Mononuclear cell (primary cell): ENCODE measurements around the gene PML. TPM values are rescaled to one million over a fixed set of nuclear protein-coding genes. Genes with fewer than 3 reads are reported as not detected.

ENCODE experiments used
- H3K27me3 ChIP-seq: 2 replicates; pipeline ENCODE4 v1.6.0; 2011; ENCODE audit warnings: low read length, control low read depth; ENCODE audit not compliant: insufficient read depth
- H3K4me1 ChIP-seq: 2 replicates; pipeline ENCODE4 v1.5.1; 2011; ENCODE audit warnings: mild to moderate bottlenecking, low read length, control low read depth; ENCODE audit not compliant: insufficient read depth
- H3K4me3 ChIP-seq: 2 replicates; pipeline ENCODE4 v1.5.1; 2011; ENCODE audit warnings: mild to moderate bottlenecking, low read length, moderate library complexity
- H3K9me3 ChIP-seq: 2 replicates; pipeline ENCODE4 v1.5.1; 2011; ENCODE audit warnings: low read depth, mild to moderate bottlenecking, control low read depth, low read length
- total RNA-seq: library from RNA; depleted of rRNA; stranded (reverse); fragments of >200 nt; gene quantifications from one replicate; pipeline ENCODE4 v1.2.3, GENCODE V29; 2012

PML gene, protein sequence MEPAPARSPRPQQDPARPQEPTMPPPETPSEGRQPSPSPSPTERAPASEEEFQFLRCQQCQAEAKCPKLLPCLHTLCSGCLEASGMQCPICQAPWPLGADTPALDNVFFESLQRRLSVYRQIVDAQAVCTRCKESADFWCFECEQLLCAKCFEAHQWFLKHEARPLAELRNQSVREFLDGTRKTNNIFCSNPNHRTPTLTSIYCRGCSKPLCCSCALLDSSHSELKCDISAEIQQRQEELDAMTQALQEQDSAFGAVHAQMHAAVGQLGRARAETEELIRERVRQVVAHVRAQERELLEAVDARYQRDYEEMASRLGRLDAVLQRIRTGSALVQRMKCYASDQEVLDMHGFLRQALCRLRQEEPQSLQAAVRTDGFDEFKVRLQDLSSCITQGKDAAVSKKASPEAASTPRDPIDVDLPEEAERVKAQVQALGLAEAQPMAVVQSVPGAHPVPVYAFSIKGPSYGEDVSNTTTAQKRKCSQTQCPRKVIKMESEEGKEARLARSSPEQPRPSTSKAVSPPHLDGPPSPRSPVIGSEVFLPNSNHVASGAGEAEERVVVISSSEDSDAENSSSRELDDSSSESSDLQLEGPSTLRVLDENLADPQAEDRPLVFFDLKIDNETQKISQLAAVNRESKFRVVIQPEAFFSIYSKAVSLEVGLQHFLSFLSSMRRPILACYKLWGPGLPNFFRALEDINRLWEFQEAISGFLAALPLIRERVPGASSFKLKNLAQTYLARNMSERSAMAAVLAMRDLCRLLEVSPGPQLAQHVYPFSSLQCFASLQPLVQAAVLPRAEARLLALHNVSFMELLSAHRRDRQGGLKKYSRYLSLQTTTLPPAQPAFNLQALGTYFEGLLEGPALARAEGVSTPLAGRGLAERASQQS
- total RNA-seq = 23.1 TPM

DNA sequence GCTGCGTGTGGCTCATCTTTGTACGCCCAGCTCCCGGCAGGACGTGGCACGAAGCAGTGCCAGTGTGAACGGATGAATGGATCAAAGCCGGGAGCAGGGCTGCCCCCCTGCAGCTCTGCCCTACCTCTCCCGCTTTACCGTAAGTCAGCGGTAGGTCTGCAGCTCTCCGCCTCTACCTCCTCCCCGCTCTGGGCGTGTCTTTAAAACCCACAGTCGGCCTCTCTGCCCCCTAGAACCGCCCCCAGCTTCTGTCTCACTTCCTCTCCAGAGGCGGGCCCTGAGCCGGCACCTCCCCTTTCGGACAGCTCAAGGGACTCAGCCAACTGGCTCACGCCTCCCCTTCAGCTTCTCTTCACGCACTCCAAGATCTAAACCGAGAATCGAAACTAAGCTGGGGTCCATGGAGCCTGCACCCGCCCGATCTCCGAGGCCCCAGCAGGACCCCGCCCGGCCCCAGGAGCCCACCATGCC is at the start of gene PML:
PML (plus strand) TSS at position 304 of the 471 bp plus-strand sequence; CDS start at position 401, 97 bp downstream.
- Histone ChIP-seq H3K9me3 (no peaks in the 10 kb centered on the region), H3K4me1 (peaks cover 68% of the 10 kb centered on the region), H3K27me3 (no peaks in the 10 kb centered on the region), H3K4me3 (peak within 1 kb of the TSS; percentile 76)

DNA sequence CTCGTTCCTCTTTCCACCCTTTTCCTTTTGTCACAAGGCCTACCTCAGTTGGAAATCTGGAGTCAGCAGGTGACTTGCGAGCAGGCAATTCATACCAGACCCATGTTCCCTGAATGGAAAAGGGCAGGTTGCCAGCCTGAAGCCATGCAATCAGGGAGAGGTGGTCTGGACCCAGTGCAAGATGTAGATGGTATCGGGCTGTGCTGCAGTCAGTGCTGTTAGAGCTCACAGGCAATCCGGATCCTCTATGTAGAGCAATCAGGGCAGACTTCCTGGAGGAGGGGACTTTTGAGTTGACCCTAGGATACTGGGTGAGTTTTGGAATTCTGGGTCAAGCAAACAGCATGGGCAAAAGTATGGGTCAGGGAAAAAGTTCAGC is 49.4 kb upstream of the PML start:
- Histone ChIP-seq H3K4me1 (peaks cover 5% of the 10 kb centered on the region), H3K4me3 (no peak overlapping the region), H3K27me3 (no peaks in the 10 kb centered on the region)

DNA sequence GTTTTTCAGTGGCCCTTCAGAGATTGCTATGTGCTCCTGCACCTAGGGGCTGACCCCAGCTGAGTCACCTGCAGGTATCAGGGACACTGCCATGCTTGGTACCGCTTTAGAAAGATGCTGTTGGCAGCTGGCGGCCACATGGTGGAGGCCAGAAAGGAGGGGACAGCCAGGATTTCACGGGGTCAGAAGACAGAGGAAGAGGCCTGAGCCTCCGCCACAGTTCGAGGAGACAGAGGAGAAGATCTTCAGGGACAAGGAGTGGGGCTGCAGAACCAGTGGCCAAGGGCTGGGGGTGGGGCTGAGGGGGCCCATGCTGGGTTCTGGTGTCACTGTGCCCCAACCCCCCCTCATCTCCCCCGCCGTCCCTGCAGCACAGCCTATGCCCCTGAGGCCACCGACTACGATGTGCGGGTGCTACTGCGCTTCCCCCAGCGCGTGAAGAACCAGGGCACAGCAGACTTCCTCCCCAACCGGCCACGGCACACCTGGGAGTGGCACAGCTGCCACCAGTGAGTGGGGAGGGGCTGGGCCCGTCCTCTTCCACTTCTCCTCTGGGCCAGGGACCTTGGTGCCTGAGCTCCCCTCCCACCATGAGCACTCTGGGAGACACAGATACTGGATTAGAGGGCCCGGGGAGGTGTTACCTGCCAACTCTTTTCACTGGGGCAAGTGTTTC is 48.3 kb upstream of the PML start:
- Histone ChIP-seq H3K27me3 (no peaks in the 10 kb centered on the region), H3K9me3 (no peaks in the 10 kb centered on the region), H3K4me3 (no peak overlapping the region), H3K4me1 (peaks cover 8% of the 10 kb centered on the region)

More for the DNA sequence above, 49.4 kb upstream of the PML start:
- H3K9me3 ChIP-seq = no peaks in the 10 kb centered on the region

DNA sequence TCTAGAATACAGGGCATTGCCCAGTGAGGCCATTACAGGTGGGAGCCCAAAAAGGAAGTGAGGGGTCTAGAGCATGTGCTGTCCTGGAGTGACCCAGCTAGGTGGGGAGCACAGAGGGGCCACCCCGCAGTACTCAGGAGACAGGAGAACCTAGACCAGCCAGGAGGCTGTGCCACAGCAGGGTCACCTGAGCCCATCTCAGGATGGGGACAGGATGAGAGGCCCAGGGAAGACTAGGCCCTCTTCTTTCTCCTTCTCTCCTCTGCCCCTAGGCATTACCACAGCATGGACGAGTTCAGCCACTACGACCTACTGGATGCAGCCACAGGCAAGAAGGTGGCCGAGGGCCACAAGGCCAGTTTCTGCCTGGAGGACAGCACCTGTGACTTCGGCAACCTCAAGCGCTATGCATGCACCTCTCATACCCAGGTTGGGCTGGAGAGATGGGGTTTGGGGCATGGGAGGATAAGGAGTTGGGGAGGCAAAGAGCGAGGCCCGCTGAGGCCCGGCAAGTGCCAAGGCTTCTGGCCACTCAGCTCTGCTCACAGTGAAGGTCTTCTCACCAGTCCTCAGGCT is 47.6 kb upstream of the PML start:
- Histone ChIP-seq H3K4me1 (peaks cover 10% of the 10 kb centered on the region), H3K4me3 (no peak overlapping the region), H3K27me3 (no peaks in the 10 kb centered on the region), H3K9me3 (no peaks in the 10 kb centered on the region)

DNA sequence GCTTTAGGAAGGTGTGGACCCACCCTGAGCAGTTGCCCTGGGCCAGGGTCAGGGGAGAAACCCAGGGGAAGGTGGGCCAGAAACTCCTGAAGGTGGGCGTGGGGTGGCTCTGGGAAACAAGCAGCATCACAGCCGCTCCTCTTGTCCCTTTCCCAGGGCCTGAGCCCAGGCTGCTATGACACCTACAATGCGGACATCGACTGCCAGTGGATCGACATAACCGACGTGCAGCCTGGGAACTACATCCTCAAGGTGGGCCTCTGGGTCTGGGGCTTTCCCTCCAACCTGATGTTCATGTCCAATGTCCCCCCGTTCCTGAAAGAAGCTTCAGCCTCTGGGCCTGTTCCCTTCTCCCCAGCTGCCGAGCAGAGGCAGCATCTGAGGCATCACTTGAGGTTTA is 46.9 kb upstream of the PML start:
- no peaks in the 10 kb centered on the region for H3K27me3 ChIP-seq
- H3K4me3 ChIP-seq = no peak overlapping the region
- H3K9me3 ChIP-seq = no peaks in the 10 kb centered on the region
- peaks cover 5% of the 10 kb centered on the region for H3K4me1 ChIP-seq

DNA sequence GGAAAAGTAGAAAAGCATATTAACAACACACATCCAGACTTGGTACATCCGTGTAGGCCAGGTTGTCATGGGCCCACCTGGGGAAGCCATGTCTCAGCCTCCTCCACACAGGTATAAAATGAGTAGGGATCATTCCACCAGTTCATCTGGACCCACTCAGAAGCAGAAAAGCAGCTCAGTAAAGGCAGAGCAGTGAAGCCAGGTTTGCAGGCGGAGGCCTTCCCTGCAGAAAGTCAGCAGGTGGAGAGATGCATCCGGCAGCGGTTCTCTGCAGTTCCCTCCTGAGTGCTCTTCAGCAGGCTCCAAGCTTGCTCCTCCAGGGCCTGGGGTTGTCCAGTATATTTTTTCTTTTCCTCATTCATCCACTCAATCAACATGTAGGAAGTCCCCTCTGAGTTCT is 46.1 kb upstream of the PML start:
- Histone ChIP-seq H3K4me1 (peaks cover 5% of the 10 kb centered on the region), H3K4me3 (no peak overlapping the region), H3K27me3 (no peaks in the 10 kb centered on the region), H3K9me3 (no peaks in the 10 kb centered on the region)

DNA sequence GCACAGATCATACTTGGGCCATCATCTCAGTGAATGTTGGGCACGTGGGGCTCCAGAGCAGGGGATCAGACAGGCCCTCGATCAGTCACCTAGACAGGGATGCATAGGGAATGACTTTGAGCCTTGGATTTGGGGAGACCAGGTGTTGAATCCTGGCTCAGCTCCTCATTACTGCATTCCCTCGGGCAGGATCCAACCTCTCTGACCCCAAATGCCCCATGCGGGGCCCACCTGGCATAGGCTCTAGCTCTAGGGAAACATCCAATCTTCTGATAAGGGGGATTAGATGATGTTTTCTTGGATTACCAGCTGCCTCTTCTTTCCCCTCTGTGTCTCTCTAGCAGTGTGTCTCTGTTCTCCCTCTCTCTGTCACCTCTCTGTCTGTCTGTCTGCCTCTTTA is 45.5 kb upstream of the PML start:
- peaks cover 5% of the 10 kb centered on the region for H3K4me1 ChIP-seq
- no peak overlapping the region for H3K4me3 ChIP-seq
- no peaks in the 10 kb centered on the region for H3K27me3 ChIP-seq
- no peaks in the 10 kb centered on the region for H3K9me3 ChIP-seq

DNA sequence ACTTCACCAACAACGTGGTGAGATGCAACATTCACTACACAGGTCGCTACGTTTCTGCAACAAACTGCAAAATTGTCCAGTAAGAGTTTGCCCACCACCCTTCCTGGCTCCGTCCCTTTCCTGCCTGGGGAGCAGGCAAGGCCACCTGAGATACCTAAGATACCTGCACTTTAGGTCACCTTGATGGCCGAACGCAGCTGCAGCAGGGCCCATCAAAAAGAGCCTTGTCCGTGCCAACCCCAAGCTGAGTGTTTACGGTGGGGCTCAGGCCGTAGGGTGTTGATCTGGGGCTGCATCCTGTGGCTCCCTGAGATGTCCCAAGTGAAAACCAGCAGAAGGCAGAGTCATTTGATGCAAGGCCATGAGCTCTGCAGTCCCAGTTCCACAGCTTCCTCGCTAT is 45.0 kb upstream of the PML start:
- Histone ChIP-seq H3K27me3 (no peaks in the 10 kb centered on the region), H3K4me1 (peaks cover 5% of the 10 kb centered on the region), H3K9me3 (no peaks in the 10 kb centered on the region), H3K4me3 (no peak overlapping the region)

DNA sequence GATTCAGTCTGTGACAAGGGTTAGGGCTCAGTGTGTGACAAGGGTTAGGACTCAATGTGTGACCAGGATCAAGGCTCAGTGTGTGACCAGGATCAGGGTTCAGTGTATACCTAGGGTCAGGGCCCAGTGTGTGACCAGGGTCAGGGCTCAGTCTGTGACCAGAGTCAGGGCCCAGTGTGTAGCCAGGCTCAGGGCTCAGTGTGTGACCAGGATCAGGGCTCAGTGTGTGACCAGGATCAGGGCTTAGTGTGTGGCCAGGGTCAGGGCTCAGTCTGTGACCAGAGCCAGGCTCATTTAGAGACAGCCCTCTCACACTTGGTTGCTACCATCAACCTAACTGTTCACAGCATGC is 44.1 kb upstream of the PML start:
- Histone ChIP-seq H3K4me1 (peaks cover 5% of the 10 kb centered on the region), H3K9me3 (no peaks in the 10 kb centered on the region), H3K4me3 (no peak overlapping the region), H3K27me3 (no peaks in the 10 kb centered on the region)

DNA sequence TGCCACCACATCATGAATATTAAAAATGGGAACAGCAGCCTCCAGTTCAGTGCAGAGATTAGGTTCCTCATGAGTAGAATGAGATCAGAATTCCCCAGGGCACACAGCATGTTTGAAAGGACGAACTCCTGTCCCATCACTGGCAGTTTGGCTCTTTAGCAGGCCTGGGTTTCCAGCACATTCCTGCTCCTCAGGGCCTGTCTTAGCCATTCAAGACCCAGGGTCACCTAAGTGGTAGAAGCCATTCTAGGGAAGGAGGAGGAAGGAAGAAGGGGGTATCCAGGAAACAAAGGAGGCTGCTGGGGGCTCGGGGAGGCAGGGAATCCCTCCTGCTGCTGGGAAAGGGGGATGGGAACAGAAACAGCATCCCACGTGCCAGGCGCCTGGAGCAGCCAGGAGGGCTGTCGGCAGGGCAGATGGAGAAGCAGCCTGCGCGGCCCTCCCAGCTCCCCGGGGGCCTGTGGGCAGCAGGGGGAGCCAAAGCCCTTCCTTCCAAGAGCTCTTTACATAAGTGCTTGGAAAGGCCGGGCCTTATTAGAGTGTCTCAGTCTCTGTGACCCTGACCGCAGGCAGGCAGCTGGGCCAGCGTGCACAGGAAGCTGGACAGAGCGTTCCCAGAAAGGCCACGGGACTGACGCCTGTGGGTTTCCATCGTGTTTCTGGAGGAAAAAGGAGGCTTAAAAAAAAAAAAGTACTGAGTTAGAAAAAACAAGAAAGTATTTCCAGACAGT is 43.5 kb upstream of the PML start:
- peaks cover 5% of the 10 kb centered on the region for H3K4me1 ChIP-seq
- H3K4me3 ChIP-seq = no peak overlapping the region
- H3K27me3 ChIP-seq = no peaks in the 10 kb centered on the region
- no peaks in the 10 kb centered on the region for H3K9me3 ChIP-seq

DNA sequence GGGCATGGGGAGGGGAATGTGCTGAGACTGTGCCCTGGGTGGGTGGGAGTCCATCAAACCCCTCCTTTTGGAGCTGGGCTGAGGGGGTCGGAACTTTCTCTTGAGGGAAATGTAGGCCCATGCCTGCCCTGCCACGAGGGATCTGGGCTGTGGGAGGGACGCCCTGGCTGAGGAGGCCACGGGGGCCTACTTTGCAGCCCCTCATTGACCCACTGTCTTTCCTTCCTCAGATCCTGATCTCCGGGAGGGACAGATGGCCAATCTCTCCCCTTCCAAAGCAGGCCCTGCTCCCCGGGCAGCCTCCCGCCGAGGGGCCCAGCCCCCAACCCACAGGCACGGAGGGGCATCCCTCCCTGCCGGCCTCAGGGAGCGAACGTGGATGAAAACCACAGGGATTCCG is 42.9 kb upstream of the PML start:
- no peaks in the 10 kb centered on the region for H3K9me3 ChIP-seq
- no peak overlapping the region for H3K4me3 ChIP-seq
- H3K27me3 ChIP-seq = no peaks in the 10 kb centered on the region
- peaks cover 7% of the 10 kb centered on the region for H3K4me1 ChIP-seq

DNA sequence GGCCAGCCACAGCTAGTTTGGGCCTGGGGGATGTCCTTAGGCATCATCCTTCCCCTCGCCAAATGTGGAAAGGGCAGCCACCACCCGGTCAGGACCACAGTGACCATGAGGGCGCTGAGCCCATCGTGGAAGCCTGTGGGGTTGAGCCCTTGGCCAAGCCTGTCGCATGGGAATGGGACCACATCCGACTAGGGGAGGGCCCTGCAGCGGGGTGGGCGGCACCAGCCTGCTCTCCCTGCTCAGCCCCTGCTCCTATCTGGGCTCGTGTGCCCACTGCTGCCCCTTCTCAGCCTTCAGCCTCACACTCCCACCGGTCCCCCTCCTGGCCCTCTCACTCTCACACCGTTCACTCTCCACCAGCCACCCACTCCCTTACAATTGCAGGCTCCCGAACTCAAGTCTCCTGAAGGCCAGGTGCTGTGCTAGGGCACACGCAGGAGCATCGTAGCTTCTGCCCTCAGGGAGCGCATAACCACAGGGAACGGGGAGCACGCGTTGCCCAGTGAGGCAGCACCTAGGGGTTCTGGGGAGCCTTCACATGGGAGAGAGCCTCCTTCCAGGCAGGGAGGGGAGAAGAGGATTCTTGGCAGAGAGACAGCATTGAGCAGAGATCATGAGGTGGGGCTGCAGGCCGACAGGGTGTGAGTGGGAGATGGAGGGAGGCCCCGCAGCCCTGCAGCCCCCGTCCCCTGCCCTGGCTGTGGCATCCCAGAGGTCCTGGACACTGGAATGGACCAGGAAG is 42.2 kb upstream of the PML start:
- Histone ChIP-seq H3K27me3 (no peaks in the 10 kb centered on the region), H3K9me3 (no peaks in the 10 kb centered on the region), H3K4me3 (no peak overlapping the region), H3K4me1 (peaks cover 11% of the 10 kb centered on the region)

DNA sequence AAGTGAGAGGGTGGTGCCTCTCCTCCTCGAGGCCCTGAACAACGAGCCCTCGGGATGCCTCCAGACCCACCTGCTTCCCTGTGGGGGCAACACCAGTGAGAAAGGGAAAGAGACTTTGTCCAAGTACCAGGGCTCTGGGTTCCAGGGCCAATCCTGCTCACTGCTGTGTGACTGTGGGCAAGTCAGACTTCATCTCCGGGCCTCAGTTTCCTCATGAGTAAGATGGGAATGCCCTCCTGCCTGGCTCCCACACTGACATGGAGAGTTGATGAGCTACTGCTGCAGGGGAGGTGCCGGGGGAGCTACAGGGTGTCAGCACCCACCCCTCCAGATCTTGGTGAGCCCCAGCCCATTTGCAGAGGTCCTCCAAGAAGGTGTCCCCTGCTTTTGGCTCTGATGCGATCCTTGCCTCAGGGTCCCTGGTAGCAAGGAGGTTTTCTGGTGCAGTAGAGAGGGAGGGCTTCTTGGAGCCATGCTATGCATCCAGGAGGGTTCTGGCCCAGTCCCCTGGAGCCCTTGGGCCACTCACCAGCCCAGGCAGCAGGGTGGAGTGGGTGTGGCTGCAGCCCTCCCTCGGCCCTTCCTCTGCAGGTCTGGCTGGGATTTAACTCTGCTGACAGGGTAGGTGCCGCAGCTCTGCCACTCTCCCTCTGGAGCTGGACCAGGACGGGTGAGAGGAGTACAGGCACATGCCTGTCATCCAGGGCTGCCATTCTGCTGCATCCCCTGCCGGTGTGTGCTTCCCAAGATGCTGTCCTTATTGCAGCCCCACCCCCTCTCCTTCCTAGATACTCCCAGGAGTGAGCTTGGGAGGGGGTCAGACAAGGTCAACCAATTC is 41.4 kb upstream of the PML start:
- H3K9me3 ChIP-seq = no peaks in the 10 kb centered on the region
- peaks cover 11% of the 10 kb centered on the region for H3K4me1 ChIP-seq
- no peaks in the 10 kb centered on the region for H3K27me3 ChIP-seq
- no peak overlapping the region for H3K4me3 ChIP-seq
